GM20000 (cell line): ENCODE measurements around the gene FAM131C.
"Not testable (repeated sequence)": the region's sequence is repeated elsewhere in the genome, so short reads cannot be mapped to it uniquely, and the experiment has no call there.

ENCODE experiments used
- DNase-seq: peaks from one replicate; pipeline ENCODE4 v3.0.0; 2012; ENCODE audit warnings: low spot score
- CTCF ChIP-seq: IDR thresholded peaks from 2 replicates; pipeline ENCODE4 v1.5.1; 2012; ENCODE audit warnings: mild to moderate bottlenecking, control low read depth; ENCODE audit errors: extremely low read depth, missing control alignments

FAM131C gene

GRCh38 chr1:16031551-16031950 is 41.9 kb downstream of the FAM131C start:
- no peak for DNase-seq
- no peak for TF ChIP-seq CTCF

GRCh38 chr1:16029288-16029687 is 44.2 kb downstream of the FAM131C start:
- TF ChIP-seq CTCF, result no peak
- no peak for DNase-seq

GRCh38 chr1:16029003-16029268 is 44.5 kb downstream of the FAM131C start:
- not testable (repeated sequence) for DNase-seq

- DNase-seq, result no peak
- no peak for TF ChIP-seq CTCF
Measured at GRCh38 chr1:16028237-16029002, 45.0 kb downstream of the FAM131C start.

GRCh38 chr1:16026723-16027484 is 46.5 kb downstream of the FAM131C start:
- TF ChIP-seq CTCF, result no peak
- DNase-seq, result no peak

GRCh38 chr1:16026302-16026701 is 47.1 kb downstream of the FAM131C start:
- not testable (repeated sequence) for DNase-seq

GRCh38 chr1:16023050-16023653 is 50.3 kb downstream of the FAM131C start:
- no peak for DNase-seq
- no peak for TF ChIP-seq CTCF

GRCh38 chr1:16022393-16022792 is 51.1 kb downstream of the FAM131C start:
- DNase-seq, result no peak
- TF ChIP-seq CTCF, result no peak
